ENCODE measurements around the gene F13A1.

F13A1 gene

GRCh38 chr6:6239598-6240581 is 80.6 kb downstream of the F13A1 start:
- TF ChIP-seq OSR1 (CRISPR knock-in tag; IDR thresholded peaks at IDR 0.05): no peak
- TF ChIP-seq ZNF8 (CRISPR knock-in tag; IDR thresholded peaks at IDR 0.05): no peak
- no peak for TF ChIP-seq TCF4 (CRISPR knock-in tag; IDR thresholded peaks at IDR 0.05; ENCODE audit: borderline replicate concordance)
- TF ChIP-seq, protein P1, sequence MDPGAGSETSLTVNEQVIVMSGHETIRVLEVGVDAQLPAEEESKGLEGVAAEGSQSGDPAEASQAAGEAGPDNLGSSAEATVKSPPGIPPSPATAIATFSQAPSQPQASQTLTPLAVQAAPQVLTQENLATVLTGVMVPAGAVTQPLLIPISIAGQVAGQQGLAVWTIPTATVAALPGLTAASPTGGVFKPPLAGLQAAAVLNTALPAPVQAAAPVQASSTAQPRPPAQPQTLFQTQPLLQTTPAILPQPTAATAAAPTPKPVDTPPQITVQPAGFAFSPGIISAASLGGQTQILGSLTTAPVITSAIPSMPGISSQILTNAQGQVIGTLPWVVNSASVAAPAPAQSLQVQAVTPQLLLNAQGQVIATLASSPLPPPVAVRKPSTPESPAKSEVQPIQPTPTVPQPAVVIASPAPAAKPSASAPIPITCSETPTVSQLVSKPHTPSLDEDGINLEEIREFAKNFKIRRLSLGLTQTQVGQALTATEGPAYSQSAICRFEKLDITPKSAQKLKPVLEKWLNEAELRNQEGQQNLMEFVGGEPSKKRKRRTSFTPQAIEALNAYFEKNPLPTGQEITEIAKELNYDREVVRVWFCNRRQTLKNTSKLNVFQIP (CRISPR knock-in tag; IDR thresholded peaks at IDR 0.05; ENCODE audit: borderline replicate concordance, low read depth): no peak
- no peak for TF ChIP-seq SNAI2 (CRISPR knock-in tag; IDR thresholded peaks at IDR 0.05)
- ATAC-seq: no peak

DNA sequence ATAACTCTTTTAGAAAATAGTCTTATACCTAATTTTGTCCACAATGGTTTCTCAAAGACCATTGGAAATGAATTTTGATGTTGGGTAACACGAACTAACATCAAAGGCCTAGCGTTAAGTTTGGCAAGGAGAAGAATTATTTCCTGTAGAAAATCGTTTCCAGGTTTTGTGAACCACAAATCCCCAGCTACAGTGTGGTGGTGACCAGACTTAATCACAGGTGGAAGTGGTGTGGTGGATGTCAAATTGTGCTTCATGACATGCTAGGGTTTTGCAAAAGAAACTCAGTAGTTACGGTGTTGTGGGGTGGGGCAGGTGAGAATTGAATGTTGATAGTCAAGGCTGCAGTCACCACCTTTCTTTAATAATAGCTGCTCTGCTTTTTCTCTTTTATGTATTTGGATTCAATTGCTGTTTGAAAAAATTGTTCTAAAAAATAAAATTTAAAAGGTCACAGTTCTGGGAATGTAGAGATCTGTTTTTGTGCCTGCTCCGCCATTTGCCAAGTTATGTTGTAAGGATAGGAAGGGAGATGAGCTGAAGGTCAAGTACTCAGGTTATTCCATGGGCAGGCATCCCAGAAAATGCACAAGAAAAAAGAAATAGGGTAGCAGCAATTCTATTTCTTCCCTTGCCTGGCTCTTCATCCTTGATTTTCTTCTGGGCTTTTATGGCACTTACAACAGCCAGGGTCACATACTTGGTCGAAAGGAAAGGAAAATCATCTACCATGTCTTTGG is 83.6 kb downstream of the F13A1 start:
- TF ChIP-seq ZFP30 (CRISPR knock-in tag; IDR thresholded peaks at IDR 0.05) (no peak), CSDC2 (CRISPR knock-in tag; IDR thresholded peaks at IDR 0.05) (no peak), SNAI2 (CRISPR knock-in tag; IDR thresholded peaks at IDR 0.05) (no peak), TOX (CRISPR knock-in tag; IDR thresholded peaks at IDR 0.05; ENCODE audit: borderline replicate concordance) (no peak), ARNTL (CRISPR knock-in tag; IDR thresholded peaks at IDR 0.05; ENCODE audit: borderline replicate concordance, low read depth) (no peak), RARB (CRISPR knock-in tag; IDR thresholded peaks at IDR 0.05) (no peak), ZC3H10 (CRISPR knock-in tag; IDR thresholded peaks at IDR 0.05) (no peak), OSR1 (CRISPR knock-in tag; IDR thresholded peaks at IDR 0.05) (no peak), CREB5 (CRISPR knock-in tag; IDR thresholded peaks at IDR 0.05; ENCODE audit: low read depth) (no peak), CSRNP3 (CRISPR knock-in tag; IDR thresholded peaks at IDR 0.05) (no peak), ESRRG (CRISPR knock-in tag; IDR thresholded peaks at IDR 0.05) (no peak), ZNF70 (CRISPR knock-in tag; IDR thresholded peaks at IDR 0.05) (no peak), TCF4 (CRISPR knock-in tag; IDR thresholded peaks at IDR 0.05; ENCODE audit: borderline replicate concordance) (no peak), ZFP3 (CRISPR knock-in tag; IDR thresholded peaks at IDR 0.05) (no peak), PPARA (CRISPR knock-in tag; IDR thresholded peaks at IDR 0.05; ENCODE audit: borderline replicate concordance) (no peak), BACH2 (CRISPR knock-in tag; IDR thresholded peaks at IDR 0.05; ENCODE audit: borderline replicate concordance) (no peak), ZNF8 (CRISPR knock-in tag; IDR thresholded peaks at IDR 0.05) (no peak), ISL1 (CRISPR knock-in tag; IDR thresholded peaks at IDR 0.05) (no peak)
- TF ChIP-seq, protein P1 (CRISPR knock-in tag; IDR thresholded peaks at IDR 0.05; ENCODE audit: borderline replicate concordance, low read depth): no peak
- TF ChIP-seq, protein P2, sequence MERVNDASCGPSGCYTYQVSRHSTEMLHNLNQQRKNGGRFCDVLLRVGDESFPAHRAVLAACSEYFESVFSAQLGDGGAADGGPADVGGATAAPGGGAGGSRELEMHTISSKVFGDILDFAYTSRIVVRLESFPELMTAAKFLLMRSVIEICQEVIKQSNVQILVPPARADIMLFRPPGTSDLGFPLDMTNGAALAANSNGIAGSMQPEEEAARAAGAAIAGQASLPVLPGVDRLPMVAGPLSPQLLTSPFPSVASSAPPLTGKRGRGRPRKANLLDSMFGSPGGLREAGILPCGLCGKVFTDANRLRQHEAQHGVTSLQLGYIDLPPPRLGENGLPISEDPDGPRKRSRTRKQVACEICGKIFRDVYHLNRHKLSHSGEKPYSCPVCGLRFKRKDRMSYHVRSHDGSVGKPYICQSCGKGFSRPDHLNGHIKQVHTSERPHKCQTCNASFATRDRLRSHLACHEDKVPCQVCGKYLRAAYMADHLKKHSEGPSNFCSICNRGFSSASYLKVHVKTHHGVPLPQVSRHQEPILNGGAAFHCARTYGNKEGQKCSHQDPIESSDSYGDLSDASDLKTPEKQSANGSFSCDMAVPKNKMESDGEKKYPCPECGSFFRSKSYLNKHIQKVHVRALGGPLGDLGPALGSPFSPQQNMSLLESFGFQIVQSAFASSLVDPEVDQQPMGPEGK (CRISPR knock-in tag; IDR thresholded peaks at IDR 0.05; ENCODE audit: borderline replicate concordance): no peak
- ATAC-seq: no peak

DNA sequence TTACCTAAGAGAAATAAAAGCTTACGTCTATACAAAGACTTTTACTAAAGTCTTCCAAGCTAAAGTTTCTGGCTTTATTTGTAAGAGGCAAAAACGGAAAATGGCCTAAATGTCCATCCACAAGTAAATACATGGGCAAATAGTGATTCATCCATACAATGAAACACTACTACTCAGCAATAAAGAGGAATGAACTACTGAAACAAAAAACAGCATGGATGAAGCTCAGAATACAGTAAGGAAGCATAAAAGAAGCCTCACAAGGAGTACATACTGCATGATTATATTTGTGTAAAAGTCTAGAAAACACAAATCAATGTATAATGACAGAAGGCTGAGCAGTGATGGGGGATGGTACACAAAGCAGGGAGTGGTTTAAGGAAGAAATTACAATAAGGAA is 84.7 kb downstream of the F13A1 start:
- TF ChIP-seq ISL1 (CRISPR knock-in tag; IDR thresholded peaks at IDR 0.05) (no peak), RARB (CRISPR knock-in tag; IDR thresholded peaks at IDR 0.05) (no peak), CSRNP3 (CRISPR knock-in tag; IDR thresholded peaks at IDR 0.05) (no peak), BACH2 (CRISPR knock-in tag; IDR thresholded peaks at IDR 0.05; ENCODE audit: borderline replicate concordance) (no peak), OSR1 (CRISPR knock-in tag; IDR thresholded peaks at IDR 0.05) (no peak), ZFP3 (CRISPR knock-in tag; IDR thresholded peaks at IDR 0.05) (no peak), ESRRG (CRISPR knock-in tag; IDR thresholded peaks at IDR 0.05) (no peak), CSDC2 (CRISPR knock-in tag; IDR thresholded peaks at IDR 0.05) (no peak), ZNF565 (CRISPR knock-in tag; conservative IDR thresholded peaks at IDR 0.05; ENCODE audit: low read depth) (no peak), ZNF8 (CRISPR knock-in tag; IDR thresholded peaks at IDR 0.05) (no peak)
- TF ChIP-seq, protein P1 (CRISPR knock-in tag; IDR thresholded peaks at IDR 0.05; ENCODE audit: borderline replicate concordance, low read depth): no peak
- ATAC-seq: no peak

All from SK-N-SH treated with all-trans-retinoic acid at 6 μM for 48 hours (cell line).